LNCAP (cell line): Measurements from ENCODE around the gene KIF1A.

ENCODE experiments used
- TF ChIP-seq, protein P1 (sequence below): fragments of 450-650 bp; IDR thresholded peaks from 2 replicates; pipeline ENCODE4 v1.5.1; 2017; ENCODE audit warnings: mild to moderate bottlenecking

Gene KIF1A

DNA sequence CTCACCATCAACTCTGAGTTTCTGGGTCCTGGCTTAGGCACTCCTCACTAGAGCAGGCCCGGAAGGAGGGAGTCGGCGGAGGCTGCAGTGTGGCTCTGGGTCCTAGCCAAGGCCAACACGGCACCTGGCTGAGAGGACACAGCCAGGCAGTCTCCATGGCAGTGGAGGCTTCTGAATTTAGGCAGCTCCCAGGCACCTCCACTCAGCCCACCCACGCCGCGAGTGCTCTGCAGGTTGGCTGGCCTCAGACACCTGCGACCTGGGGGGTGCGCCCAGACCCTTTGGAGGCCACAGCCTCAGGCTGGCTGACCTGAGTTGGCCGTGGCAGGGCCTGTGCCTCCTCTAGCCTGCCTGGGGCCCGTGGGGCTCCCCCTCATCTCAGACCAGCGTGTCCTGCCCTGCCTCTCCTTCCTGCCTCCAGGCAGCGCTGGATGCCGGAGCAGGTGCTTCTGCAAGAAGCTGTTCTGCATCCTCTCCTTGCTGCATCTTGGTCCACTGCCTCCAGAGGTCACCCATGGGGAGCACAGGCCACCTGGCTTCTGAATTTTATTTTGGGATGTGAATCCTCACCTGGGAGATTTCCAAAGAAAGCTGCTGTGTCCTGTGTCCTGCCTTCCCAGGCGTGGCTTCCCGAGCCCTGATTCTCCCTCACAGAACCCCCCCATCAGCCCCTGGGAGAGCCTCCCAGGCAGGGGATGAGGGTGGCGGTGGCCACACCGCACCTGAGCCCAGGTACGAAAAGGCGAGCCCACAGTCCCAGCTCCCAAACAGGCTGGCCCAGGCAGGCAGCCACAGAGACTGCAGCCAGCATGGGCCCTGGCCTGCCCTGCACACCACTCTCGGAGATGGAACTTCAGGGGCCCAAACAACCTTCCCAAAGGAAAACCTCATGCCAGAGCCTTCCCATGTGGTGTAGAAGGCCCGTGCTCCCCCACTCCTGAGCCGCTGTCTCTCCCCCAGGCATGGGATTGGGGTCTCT is 105.0 kb downstream of the KIF1A start:
- TF ChIP-seq, protein P1, sequence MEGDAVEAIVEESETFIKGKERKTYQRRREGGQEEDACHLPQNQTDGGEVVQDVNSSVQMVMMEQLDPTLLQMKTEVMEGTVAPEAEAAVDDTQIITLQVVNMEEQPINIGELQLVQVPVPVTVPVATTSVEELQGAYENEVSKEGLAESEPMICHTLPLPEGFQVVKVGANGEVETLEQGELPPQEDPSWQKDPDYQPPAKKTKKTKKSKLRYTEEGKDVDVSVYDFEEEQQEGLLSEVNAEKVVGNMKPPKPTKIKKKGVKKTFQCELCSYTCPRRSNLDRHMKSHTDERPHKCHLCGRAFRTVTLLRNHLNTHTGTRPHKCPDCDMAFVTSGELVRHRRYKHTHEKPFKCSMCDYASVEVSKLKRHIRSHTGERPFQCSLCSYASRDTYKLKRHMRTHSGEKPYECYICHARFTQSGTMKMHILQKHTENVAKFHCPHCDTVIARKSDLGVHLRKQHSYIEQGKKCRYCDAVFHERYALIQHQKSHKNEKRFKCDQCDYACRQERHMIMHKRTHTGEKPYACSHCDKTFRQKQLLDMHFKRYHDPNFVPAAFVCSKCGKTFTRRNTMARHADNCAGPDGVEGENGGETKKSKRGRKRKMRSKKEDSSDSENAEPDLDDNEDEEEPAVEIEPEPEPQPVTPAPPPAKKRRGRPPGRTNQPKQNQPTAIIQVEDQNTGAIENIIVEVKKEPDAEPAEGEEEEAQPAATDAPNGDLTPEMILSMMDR: no peak

DNA sequence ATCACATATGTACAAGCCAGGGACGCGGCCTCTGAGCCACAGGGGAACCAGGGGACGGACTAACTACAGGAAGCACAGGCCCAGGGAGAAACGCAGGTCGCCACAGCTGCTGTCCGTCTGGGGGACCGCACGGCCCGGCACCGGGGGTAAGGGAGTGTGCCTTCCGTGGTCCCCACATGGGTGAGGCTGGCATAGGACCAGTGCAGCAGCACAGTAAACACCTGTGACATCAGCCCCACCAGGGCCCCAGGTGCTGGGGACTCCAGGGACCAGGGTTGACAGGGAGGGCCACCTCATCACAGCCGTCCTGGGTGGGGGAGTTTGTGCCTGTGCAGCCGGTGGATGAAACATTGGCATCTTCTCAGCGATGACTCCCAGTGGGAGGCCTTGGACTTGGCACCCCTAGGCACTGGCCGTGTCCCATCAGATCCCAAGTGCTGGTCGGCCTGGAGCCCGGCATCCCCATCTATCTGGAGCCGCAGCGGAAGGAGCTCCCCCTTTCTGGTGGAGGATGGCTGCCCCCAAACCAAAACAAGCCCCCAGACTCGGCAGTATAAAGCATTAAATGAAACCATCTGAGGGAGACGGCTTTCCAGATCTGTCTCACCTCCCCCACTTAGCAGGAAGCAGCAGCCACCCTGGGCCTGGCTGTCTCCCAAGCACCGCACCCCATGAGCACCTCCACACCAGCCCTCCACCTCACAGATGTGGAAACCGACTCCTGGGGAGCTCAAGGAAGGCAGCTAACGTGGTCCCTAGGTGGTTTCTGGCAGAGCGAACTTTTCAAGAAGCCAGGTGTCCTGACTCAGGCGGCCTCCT is 105.9 kb downstream of the KIF1A start:
- TF ChIP-seq, protein P1: no peak

DNA sequence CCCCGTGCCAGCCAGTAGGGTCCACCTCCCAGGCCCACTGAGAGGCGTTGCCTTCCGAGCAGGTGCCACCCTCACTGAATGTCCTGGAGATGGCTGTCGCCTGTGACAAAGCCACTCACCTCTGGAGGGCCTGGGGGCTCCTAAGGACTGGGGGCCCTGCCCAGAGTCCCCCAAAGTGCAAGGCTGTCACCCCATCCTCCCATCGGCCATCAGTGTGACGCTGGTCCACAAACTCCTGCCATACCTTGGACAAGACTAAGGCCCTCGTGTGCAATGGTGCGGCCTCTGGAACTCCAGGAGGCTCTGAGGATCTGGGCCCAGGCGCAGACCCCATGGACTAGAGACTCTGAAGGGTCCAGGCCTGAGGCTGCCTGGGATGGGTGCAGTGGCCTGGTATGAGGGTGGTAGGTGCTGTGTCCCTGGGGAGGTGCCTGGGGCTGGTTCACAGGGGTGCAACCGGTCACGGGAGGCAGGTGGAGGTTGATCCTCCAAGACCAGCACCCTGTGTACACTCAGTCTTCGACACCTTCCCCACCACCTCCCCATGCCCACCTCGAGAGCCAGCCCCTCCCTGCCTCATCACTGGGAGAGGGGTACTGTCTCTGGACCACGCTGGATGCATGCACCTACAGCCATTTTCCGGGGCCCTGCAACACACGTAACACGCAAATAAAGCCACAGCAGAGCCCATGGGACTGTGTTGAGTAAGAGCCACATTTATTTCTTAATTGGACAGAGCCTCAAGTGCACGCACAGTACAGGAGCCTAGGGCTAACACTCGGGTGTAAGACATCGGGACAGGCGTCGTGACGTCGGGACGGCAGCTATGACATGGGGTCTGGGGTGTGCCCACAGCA is 106.7 kb downstream of the KIF1A start:
- TF ChIP-seq, protein P1: no peak

DNA sequence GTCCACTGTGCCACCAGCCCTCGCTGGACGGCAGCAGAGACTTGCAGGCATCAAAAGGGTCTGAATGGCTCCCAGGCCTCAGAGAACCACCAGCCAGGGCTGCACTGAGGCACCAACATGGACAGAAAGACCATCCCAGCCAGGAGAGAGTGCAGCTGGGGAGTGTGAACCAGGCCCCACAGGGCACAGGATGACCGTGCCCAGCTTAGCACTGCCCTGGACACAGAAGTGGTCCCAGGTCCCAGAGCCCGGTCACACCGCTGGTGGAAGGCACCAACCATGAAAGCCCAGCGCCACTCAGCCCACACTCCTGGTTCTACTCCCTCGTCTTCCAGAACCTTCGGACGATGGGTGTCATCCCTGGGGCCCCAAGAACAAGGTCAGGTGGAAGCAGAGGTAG is 107.9 kb downstream of the KIF1A start:
- TF ChIP-seq, protein P1: no peak

DNA sequence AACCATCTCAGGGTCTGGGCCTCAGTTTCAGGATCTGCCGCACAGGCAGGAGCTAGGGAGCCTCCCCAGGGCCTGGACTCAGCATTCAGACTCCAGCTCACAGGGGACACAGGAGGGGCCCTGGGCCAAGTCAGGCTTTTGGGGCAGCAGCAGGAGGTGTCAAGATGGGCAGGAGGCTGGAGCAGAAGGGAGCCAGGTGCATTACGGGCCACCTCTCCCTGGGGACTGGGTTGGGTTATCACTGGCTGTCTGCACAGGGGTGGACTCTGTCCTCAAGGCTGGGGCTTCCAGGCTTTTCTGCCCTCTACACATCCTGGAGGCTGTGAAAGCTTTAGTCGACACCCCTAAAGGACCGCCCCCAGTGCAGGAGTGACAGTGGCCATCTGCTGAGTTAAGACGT is 108.3 kb downstream of the KIF1A start:
- TF ChIP-seq, protein P1: no peak

DNA sequence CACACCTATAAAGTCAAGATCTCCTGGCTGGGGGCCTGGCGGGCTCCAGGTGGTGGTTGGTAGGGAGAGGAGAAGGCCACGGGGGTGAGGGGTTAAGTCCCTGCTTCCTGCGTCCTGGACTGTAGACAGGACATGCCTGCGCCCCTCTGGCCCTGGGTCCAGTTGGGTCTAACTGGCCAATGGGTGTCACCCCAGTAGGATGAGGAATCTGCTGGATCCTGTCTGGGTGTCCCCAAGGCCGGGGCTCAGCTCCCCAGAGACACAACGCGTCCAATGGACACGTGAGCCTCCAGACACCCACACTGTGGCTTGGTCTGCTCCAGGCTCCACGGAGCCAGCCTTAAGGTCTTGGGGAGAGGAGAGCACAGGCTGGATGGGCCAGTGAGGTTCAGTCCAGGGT is 108.7 kb downstream of the KIF1A start:
- TF ChIP-seq, protein P1: no peak

DNA sequence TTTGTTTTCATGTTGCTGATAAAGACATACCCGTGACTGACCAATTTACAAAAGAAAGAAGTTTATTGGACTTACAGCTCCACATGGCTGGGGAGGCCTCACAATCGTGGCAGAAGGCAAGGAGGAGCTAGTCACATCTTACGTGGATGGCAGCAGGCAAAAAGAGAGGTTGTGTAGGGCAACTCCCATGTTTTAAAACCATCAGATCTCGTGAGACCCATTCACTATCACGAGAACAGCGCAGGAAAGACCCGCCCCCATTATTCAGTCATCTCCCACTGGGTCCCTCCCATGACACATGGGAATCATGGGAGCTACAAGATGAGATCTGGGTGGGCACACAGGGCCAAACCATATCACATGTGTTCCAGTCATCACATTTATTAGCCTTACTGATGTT is 111.6 kb downstream of the KIF1A start:
- TF ChIP-seq, protein P1: no peak
